ENCODE measurements around the gene PALLD.

PALLD gene

GRCh38 chr4:168537086-168537485, 40.2 kb downstream of the PALLD start:
- H3K27ac ChIP-seq, result no peak overlapping the region

GRCh38 chr4:168537571-168537970, 40.7 kb downstream of the PALLD start:
- no peak for TF ChIP-seq CTCF (IDR thresholded peaks at IDR 0.05)
- DNase-seq (ENCODE audit: low spot score), result no peak
- Histone ChIP-seq H3K27ac (no peak overlapping the region), H3K4me3 (no peak overlapping the region)

More at GRCh38 chr4:168537086-168537485, 40.2 kb downstream of the PALLD start:
- no peak for TF ChIP-seq CTCF (IDR thresholded peaks at IDR 0.05)
- no peak overlapping the region for H3K4me3 ChIP-seq
- no peak for DNase-seq (ENCODE audit: low spot score)

- Histone ChIP-seq H3K4me3 (no peak overlapping the region), H3K27ac (no peak overlapping the region)
- no peak for DNase-seq (ENCODE audit: low spot score)
- no peak for TF ChIP-seq CTCF (IDR thresholded peaks at IDR 0.05)
Measured at GRCh38 chr4:168538632-168539031, 41.8 kb downstream of the PALLD start.

- no peak for DNase-seq (ENCODE audit: low spot score)
- Histone ChIP-seq H3K27ac (no peak overlapping the region), H3K4me3 (no peak overlapping the region)
- no peak for TF ChIP-seq CTCF (IDR thresholded peaks at IDR 0.05)
Measured at GRCh38 chr4:168540086-168540485, 43.2 kb downstream of the PALLD start.

GRCh38 chr4:168540503-168541265, 43.8 kb downstream of the PALLD start:
- no peak for TF ChIP-seq CTCF (IDR thresholded peaks at IDR 0.05)
- H3K4me3 ChIP-seq, result no peak overlapping the region
- no peak overlapping the region for H3K27ac ChIP-seq
- no peak for DNase-seq (ENCODE audit: low spot score)

- TF ChIP-seq CTCF (IDR thresholded peaks at IDR 0.05), result no peak
- no peak for DNase-seq (ENCODE audit: low spot score)
- H3K4me3 ChIP-seq, result no peak overlapping the region
- H3K27ac ChIP-seq, result no peak overlapping the region
Measured at GRCh38 chr4:168541266-168541953, 44.6 kb downstream of the PALLD start.

- Histone ChIP-seq H3K27ac (no peak overlapping the region), H3K4me3 (no peak overlapping the region)
- no peak for DNase-seq (ENCODE audit: low spot score)
- TF ChIP-seq CTCF (IDR thresholded peaks at IDR 0.05), result no peak
Measured at GRCh38 chr4:168549143-168549542, 52.3 kb downstream of the PALLD start.

All from coronary artery (tissue), 2 donors.